Measurements from ENCODE around the gene RPUSD4. TPM values are rescaled to one million over a fixed set of nuclear protein-coding genes. Genes with fewer than 3 reads are reported as not detected.

RPUSD4 gene
- total RNA-seq, 1 donor from 2014 or later: 45.3 TPM

DNA sequence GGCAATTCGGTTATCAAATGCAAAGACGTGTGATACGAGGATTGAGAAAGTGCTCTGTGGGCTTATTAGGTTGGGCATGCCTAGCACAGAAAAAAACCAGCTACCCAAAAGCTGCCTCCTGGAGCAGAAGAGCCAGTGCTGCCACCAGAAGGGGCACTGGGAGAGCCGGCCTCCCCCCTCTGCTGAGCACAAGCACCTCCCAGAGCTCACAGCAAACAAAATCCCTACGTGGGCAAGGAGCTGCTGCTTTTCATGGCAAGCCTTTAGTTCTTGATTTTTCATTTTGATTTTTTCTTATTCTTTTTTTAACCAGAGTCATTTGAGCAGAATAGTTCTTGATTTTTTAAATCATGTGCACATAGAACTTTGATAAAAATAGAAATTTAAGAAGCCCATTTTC is 12.8 kb downstream of the RPUSD4 start:
- H3K27me3 Mint-ChIP-seq (ENCODE audit: low read depth): no peaks in the 10 kb centered on the region
- TF ChIP-seq, protein P1, sequence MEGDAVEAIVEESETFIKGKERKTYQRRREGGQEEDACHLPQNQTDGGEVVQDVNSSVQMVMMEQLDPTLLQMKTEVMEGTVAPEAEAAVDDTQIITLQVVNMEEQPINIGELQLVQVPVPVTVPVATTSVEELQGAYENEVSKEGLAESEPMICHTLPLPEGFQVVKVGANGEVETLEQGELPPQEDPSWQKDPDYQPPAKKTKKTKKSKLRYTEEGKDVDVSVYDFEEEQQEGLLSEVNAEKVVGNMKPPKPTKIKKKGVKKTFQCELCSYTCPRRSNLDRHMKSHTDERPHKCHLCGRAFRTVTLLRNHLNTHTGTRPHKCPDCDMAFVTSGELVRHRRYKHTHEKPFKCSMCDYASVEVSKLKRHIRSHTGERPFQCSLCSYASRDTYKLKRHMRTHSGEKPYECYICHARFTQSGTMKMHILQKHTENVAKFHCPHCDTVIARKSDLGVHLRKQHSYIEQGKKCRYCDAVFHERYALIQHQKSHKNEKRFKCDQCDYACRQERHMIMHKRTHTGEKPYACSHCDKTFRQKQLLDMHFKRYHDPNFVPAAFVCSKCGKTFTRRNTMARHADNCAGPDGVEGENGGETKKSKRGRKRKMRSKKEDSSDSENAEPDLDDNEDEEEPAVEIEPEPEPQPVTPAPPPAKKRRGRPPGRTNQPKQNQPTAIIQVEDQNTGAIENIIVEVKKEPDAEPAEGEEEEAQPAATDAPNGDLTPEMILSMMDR (conservative IDR thresholded peaks at IDR 0.05): no peak
- no peak for DNase-seq (ENCODE audit: low read depth, low spot score)
- peaks cover 43% of the 10 kb centered on the region for H3K36me3 Mint-ChIP-seq (ENCODE audit: low read depth)
- H3K4me3 Mint-ChIP-seq: no peak overlapping the region
- no peaks in the 10 kb centered on the region for H3K9me3 Mint-ChIP-seq
- H3K4me1 Mint-ChIP-seq: peaks cover 6% of the 10 kb centered on the region
- H3K27ac Mint-ChIP-seq (ENCODE audit: unreplicated experiment): no peak overlapping the region

DNA sequence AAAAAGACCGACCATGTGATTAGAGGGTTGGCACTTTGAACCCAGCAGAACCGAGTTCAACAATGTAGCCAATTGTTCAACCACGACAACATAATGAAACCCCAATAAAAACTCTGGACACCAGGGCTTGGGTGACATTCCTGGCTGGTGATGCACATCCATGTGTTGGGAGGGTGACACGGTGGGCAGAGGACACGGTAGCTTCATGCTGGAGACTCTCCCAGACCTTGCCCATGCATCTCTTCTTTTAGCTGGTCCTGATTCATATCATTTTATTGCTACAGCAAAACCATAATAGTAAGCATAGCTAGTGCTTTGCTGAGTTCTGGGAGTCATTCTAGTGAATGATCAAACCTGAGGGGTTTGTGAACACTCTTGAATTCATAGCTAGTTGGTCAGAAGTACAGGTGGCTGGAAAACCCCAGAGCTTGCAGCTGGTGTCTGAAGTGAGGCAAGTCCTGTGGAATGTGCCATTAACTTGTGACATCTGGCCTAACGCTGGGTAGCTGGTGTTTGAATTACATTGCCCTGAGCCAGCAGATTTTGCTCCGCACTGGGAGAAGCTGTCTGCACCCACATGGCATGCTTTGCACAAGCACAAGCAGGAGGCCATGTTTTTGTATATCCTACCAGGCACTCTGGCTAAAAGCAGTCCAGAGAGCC is 14.0 kb downstream of the RPUSD4 start:
- no peak for DNase-seq (ENCODE audit: low read depth, low spot score)
- H3K4me3 Mint-ChIP-seq: no peak overlapping the region
- no peaks in the 10 kb centered on the region for H3K27me3 Mint-ChIP-seq (ENCODE audit: low read depth)
- peaks cover 41% of the 10 kb centered on the region for H3K36me3 Mint-ChIP-seq (ENCODE audit: low read depth)
- H3K4me1 Mint-ChIP-seq: peaks cover 8% of the 10 kb centered on the region
- TF ChIP-seq, protein P1 (conservative IDR thresholded peaks at IDR 0.05): no peak
- no peaks in the 10 kb centered on the region for H3K9me3 Mint-ChIP-seq
- H3K27ac Mint-ChIP-seq (ENCODE audit: unreplicated experiment): no peak overlapping the region

DNA sequence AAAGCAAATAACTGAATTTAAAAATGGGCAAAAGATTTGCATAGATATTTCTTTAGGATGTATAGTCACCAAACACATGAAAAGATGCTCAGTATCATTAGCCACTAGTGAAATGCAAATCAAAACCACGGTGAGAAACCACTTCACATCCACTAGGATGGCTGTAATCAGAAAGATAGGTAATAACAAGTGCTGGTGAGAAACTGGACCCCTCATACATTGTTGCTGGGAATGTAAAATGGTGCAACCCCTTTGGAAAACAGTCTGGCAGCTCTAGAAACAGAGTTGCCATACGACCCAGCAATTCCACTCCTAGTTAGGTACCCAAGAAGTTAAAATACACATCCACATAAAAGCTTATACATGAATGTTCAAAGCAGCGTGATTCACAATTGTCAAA is 16.3 kb downstream of the RPUSD4 start:
- H3K4me3 Mint-ChIP-seq: no peak overlapping the region
- DNase-seq (ENCODE audit: low read depth, low spot score): no peak
- no peaks in the 10 kb centered on the region for H3K9me3 Mint-ChIP-seq
- TF ChIP-seq, protein P1 (conservative IDR thresholded peaks at IDR 0.05): no peak
- no peaks in the 10 kb centered on the region for H3K27me3 Mint-ChIP-seq (ENCODE audit: low read depth)
- H3K36me3 Mint-ChIP-seq (ENCODE audit: low read depth): peaks cover 47% of the 10 kb centered on the region
- H3K27ac Mint-ChIP-seq (ENCODE audit: unreplicated experiment): no peak overlapping the region
- H3K4me1 Mint-ChIP-seq: peaks cover 8% of the 10 kb centered on the region

DNA sequence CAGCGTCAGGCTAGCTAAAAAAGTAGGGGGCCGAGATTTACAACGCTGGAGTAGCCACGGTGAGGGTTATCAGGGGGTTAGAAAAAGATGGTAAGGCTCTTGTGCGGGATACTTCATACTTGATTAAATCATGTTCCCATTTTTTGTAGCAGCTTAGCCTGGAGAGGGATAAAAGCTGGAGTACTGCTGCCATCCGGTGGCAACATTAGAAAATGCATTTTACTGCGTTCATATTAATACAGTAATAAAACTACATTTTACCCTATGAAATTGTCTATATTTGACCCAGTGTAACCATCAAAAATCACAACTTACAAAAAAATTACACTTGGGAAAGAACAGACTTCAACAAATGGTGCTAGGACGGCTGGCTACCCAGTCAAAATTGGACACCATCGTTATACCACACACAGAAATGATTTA is 17.3 kb downstream of the RPUSD4 start:
- Mint-ChIP-seq H3K9me3 (no peaks in the 10 kb centered on the region), H3K27ac (ENCODE audit: unreplicated experiment) (no peak overlapping the region), H3K27me3 (ENCODE audit: low read depth) (no peaks in the 10 kb centered on the region), H3K4me3 (no peak overlapping the region), H3K4me1 (peaks cover 8% of the 10 kb centered on the region), H3K36me3 (ENCODE audit: low read depth) (peaks cover 47% of the 10 kb centered on the region)
- TF ChIP-seq, protein P1 (conservative IDR thresholded peaks at IDR 0.05): peak; percentile 95
- DNase-seq (ENCODE audit: low read depth, low spot score): peak; percentile 57

DNA sequence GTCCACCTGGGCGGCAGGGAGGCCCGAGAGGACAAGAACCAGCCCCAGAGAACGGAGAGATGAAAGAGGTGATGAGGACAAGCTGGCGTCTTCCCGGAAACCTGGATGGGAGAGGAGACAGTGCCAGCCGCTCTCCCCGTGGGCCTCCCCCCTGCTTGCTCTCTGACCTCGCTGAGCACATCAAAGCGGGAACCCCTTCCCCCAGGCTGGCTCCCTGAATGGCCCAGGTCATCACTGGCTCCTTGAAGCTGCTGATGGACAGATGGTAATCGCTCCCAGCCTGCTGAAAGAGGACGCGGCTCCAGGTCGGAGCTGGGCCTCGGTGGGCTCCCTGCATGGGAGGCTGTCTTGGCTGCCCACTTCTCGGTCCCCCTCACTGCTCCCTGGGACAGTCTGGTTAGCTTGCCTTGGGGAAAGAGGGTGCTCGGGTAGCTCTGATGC is 18.4 kb downstream of the RPUSD4 start:
- Mint-ChIP-seq H3K4me3 (no peak overlapping the region), H3K27me3 (ENCODE audit: low read depth) (peaks cover 9% of the 10 kb centered on the region), H3K27ac (ENCODE audit: unreplicated experiment) (no peak overlapping the region), H3K9me3 (no peaks in the 10 kb centered on the region), H3K36me3 (ENCODE audit: low read depth) (peaks cover 43% of the 10 kb centered on the region), H3K4me1 (peaks cover 8% of the 10 kb centered on the region)
- TF ChIP-seq, protein P1 (conservative IDR thresholded peaks at IDR 0.05): no peak
- no peak for DNase-seq (ENCODE audit: low read depth, low spot score)
